HCT116 (cell line): Measurements from ENCODE around the gene TRIM10. TPM values are rescaled to one million over a fixed set of nuclear protein-coding genes. Genes with fewer than 3 reads are reported as not detected.

Experiments used
- ATAC-seq: fragments of 200-7000 bp; cut with Tn5 transposase; 2 replicates; pipeline ENCODE4 v1.9.1; 2020; ENCODE audit warnings: mild to moderate bottlenecking, moderate library complexity
- BruUV-seq: library from RNA; stranded (reverse); fragments of 400-500 nt; replicated peaks from 2 replicates; lab custom pipeline; 2021; lab: Mats Ljungman, UMichigan
- CTCF ChIA-PET: fragments of 300-600 bp; sonication (Branson Sonifier 250); formaldehyde crosslinking; loops from one replicate; lab custom pipeline; 2021; ENCODE audit warnings: antibody characterized with exemption; lab: Charles Lee
- POLR2A ChIA-PET: fragments of 300-600, 350-600 bp; sonication (Branson Sonifier 250); formaldehyde crosslinking; loops from one replicate; lab custom pipeline; 2021; ENCODE audit warnings: antibody characterized with exemption; lab: Charles Lee
- RAD21 ChIA-PET, 2 experiments: fragments of 300-600 bp; sonication (Branson Sonifier 250); formaldehyde crosslinking; loops; one replicate each; lab custom pipeline; 2023; ENCODE audit warnings: low total read pairs in 2 of 2; ENCODE audit not compliant: uncharacterized antibody in 2 of 2, unreplicated experiment in 2 of 2, low non-redundant PET in 1 of 2; lab: Charles Lee
- DNase-seq: peaks from one replicate; pipeline ENCODE4 v3.0.0-alpha.2; 2010; ENCODE audit warnings: low read depth, low spot score
- H2AFZ ChIP-seq: fragments of 200-600 bp; shearing (Covaris generic), sonication (generic); 2 replicates; pipeline ENCODE4 v1.6.1; 2017; ENCODE audit warnings: low read depth, mixed run types, mixed read lengths, antibody characterized with exemption, low read length; ENCODE audit not compliant: poor library complexity, severe bottlenecking
- H3K27ac ChIP-seq: 2 replicates; pipeline ENCODE4 v1.5.1; 2012; ENCODE audit warnings: low read depth, low read length
- H3K27me3 ChIP-seq: fragments of 200-600 bp; sonication (generic); 2 replicates; pipeline ENCODE4 v1.6.1; 2016; ENCODE audit warnings: mixed run types, low read length, mixed read lengths; ENCODE audit not compliant: insufficient read depth
- H3K36me3 ChIP-seq, 2 experiments: fragments of 200-500 bp in 1 of 2; fragments of 200-600 bp in 1 of 2; sonication (Bioruptor generic) in 1 of 2; sonication (generic) in 1 of 2; 2 replicates each; pipeline versions ENCODE4 v1.5.1 to v1.6.1; 2014 to 2016; ENCODE audit warnings: low read length in 2 of 2, inconsistent platforms in 1 of 2, mixed read lengths in 1 of 2, mixed run types in 1 of 2; ENCODE audit not compliant: insufficient read depth in 2 of 2, control insufficient read depth in 1 of 2
- H3K4me1 ChIP-seq, 2 experiments: fragments of 200-600 bp in 1 of 2; sonication (generic) in 1 of 2; 2 replicates each; pipeline versions ENCODE4 v1.5.1 to v1.6.1; 2012 to 2017; ENCODE audit warnings: low read length in 2 of 2, inconsistent platforms in 1 of 2, mild to moderate bottlenecking in 1 of 2, mixed read lengths in 1 of 2, mixed run types in 1 of 2, moderate library complexity in 1 of 2; ENCODE audit not compliant: insufficient read depth in 2 of 2, control insufficient read depth in 1 of 2
- H3K4me2 ChIP-seq: fragments of 200-600 bp; sonication (generic); 2 replicates; pipeline ENCODE4 v1.6.1; 2017; ENCODE audit warnings: mixed run types, low read length, mixed read lengths
- H3K4me3 ChIP-seq, 2 experiments: fragments of 200-600 bp in 1 of 2; sonication (generic) in 1 of 2; replicated peaks in 1 of 2; 2 replicates each; pipeline ENCODE4 v1.5.1; 2011 to 2016; ENCODE audit warnings: low read length in 2 of 2, control low read depth in 1 of 2, low read depth in 1 of 2, mild to moderate bottlenecking in 1 of 2, mixed read lengths in 1 of 2, mixed run types in 1 of 2
- H3K79me2 ChIP-seq: fragments of 200-600 bp; sonication (generic); 2 replicates; pipeline ENCODE4 v1.6.1; 2017; ENCODE audit warnings: mild to moderate bottlenecking, mixed run types, low read length, moderate library complexity, mixed read lengths; ENCODE audit not compliant: insufficient read depth
- H3K9ac ChIP-seq: fragments of 200-600 bp; sonication (generic); 2 replicates; pipeline ENCODE4 v1.6.1; 2016; ENCODE audit warnings: low read length, mixed read lengths
- H3K9me2 ChIP-seq: fragments of 200-600 bp; sonication (generic), shearing (Covaris generic); 2 replicates; pipeline ENCODE4 v1.6.1; 2017; ENCODE audit warnings: mixed run types, mild to moderate bottlenecking, moderate library complexity; ENCODE audit not compliant: insufficient read depth
- H3K9me3 ChIP-seq, 2 experiments: fragments of 200-500 bp in 1 of 2; fragments of 200-600 bp in 1 of 2; sonication (Bioruptor generic) in 1 of 2; sonication (generic) in 1 of 2; 2 replicates each; pipeline ENCODE4 v1.6.1; 2014 to 2017; ENCODE audit warnings: low read length in 2 of 2, mixed read lengths in 2 of 2, inconsistent platforms in 1 of 2, low read depth in 1 of 2, mild to moderate bottlenecking in 1 of 2, mixed run types in 1 of 2, moderate library complexity in 1 of 2; ENCODE audit not compliant: control insufficient read depth in 1 of 2, insufficient read depth in 1 of 2
- H4K20me1 ChIP-seq: fragments of 200-600 bp; sonication (generic), shearing (Covaris generic); 2 replicates; pipeline ENCODE4 v1.6.1; 2017; ENCODE audit warnings: mixed run types, mild to moderate bottlenecking, moderate library complexity; ENCODE audit not compliant: insufficient read depth
- CBX3 ChIP-seq: IDR thresholded peaks from 2 replicates; pipeline ENCODE4 v1.6.1; 2012; ENCODE audit warnings: low read depth
- JUND ChIP-seq: IDR thresholded peaks from 2 replicates; pipeline ENCODE4 v1.6.1; 2012
- SP1 ChIP-seq: IDR thresholded peaks from 2 replicates; pipeline ENCODE4 v1.6.1; 2012; ENCODE audit warnings: low read depth
- YY1 ChIP-seq: IDR thresholded peaks from 2 replicates; pipeline ENCODE4 v1.6.1; 2011; ENCODE audit warnings: low read length, low read depth, moderate library complexity, mild to moderate bottlenecking; ENCODE audit not compliant: insufficient replicate concordance; ENCODE audit errors: extremely low read depth
- intact Hi-C: fragments of 100-400 bp; cut with micrococcal nuclease; formaldehyde crosslinking; loops from 2 replicates; pipeline ENCODE4 v1.10.0; 2022
- total RNA-seq: library from RNA; stranded (reverse); gene quantifications from one replicate; pipeline ENCODE4 v1.2.1, GENCODE V29; 2021; ENCODE audit not compliant: unreplicated experiment
- TF ChIP-seq, protein P1 (sequence below): IDR thresholded peaks from 2 replicates; pipeline ENCODE4 v1.6.1; 2012
- TF ChIP-seq, protein P2 (sequence below): IDR thresholded peaks from 2 replicates; pipeline ENCODE4 v1.6.1; 2012; ENCODE audit warnings: low read depth

Gene TRIM10
- total RNA-seq, 1 experiment from 2014 or later: 0.98 TPM

- no peaks in the 10 kb centered on the region for H3K36me3 ChIP-seq
- CTCF ChIA-PET: no interaction called here
- TF ChIP-seq JUND: no peak
- no peak for TF ChIP-seq YY1
- TF ChIP-seq, protein P1, sequence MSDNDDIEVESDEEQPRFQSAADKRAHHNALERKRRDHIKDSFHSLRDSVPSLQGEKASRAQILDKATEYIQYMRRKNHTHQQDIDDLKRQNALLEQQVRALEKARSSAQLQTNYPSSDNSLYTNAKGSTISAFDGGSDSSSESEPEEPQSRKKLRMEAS: no peak
- TF ChIP-seq, protein P2, sequence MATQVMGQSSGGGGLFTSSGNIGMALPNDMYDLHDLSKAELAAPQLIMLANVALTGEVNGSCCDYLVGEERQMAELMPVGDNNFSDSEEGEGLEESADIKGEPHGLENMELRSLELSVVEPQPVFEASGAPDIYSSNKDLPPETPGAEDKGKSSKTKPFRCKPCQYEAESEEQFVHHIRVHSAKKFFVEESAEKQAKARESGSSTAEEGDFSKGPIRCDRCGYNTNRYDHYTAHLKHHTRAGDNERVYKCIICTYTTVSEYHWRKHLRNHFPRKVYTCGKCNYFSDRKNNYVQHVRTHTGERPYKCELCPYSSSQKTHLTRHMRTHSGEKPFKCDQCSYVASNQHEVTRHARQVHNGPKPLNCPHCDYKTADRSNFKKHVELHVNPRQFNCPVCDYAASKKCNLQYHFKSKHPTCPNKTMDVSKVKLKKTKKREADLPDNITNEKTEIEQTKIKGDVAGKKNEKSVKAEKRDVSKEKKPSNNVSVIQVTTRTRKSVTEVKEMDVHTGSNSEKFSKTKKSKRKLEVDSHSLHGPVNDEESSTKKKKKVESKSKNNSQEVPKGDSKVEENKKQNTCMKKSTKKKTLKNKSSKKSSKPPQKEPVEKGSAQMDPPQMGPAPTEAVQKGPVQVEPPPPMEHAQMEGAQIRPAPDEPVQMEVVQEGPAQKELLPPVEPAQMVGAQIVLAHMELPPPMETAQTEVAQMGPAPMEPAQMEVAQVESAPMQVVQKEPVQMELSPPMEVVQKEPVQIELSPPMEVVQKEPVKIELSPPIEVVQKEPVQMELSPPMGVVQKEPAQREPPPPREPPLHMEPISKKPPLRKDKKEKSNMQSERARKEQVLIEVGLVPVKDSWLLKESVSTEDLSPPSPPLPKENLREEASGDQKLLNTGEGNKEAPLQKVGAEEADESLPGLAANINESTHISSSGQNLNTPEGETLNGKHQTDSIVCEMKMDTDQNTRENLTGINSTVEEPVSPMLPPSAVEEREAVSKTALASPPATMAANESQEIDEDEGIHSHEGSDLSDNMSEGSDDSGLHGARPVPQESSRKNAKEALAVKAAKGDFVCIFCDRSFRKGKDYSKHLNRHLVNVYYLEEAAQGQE: no peak
- no peak for TF ChIP-seq SP1
- no peak for TF ChIP-seq CBX3
- BruUV-seq: no TSS peak
- intact Hi-C loops: no loop called here
- ATAC-seq (no peak), DNase-seq (no peak)
- no peaks in the 10 kb centered on the region; a peak in 1 of 4 replicates for H3K4me1 ChIP-seq
- no peak within 1 kb of the TSS for H3K4me3 ChIP-seq
- RAD21 ChIA-PET: no interaction called here
- no peak within 1 kb of the TSS for H3K4me2 ChIP-seq
- H3K79me2 ChIP-seq: no peaks in the 10 kb centered on the region
- H3K27me3 ChIP-seq: no peaks in the 10 kb centered on the region
- no peak within 1 kb of the TSS for H3K9ac ChIP-seq
- H2AFZ ChIP-seq: no peak within 1 kb of the TSS
- H3K9me3 ChIP-seq: no peaks in the 10 kb centered on the region
- POLR2A ChIA-PET: no interaction called here
- no peaks in the 10 kb centered on the region for H4K20me1 ChIP-seq
- H3K27ac ChIP-seq: no peak within 1 kb of the TSS
- no peaks in the 10 kb centered on the region for H3K9me2 ChIP-seq
These were observed 47.8 kb downstream of the TRIM10 start, which contains the start of gene TRIM31 for GRCh38 chr6:30113003-30113759. Gene TRIM31, minus strand, starts transcription at chr6:30113090. Its CDS starts 285 bp downstream, at chr6:30112805.
